Activated B cell treated with CpG ODN at 0.5 μM for 24 hours (primary cell): ENCODE results near the gene RCOR2. TPM values are rescaled to one million over a fixed set of nuclear protein-coding genes. Genes with fewer than 3 reads are reported as not detected.

Experiments used
- ATAC-seq: fragments of 200-7000 bp; cut with Tn5 transposase; one replicate; pipeline ENCODE4 v1.10.0; 2021; ENCODE audit warnings: low read depth, mild to moderate bottlenecking, moderate library complexity
- CTCF ChIA-PET: fragments of 350-600 bp; sonication (Branson Sonifier 250); formaldehyde crosslinking; loops from one replicate; lab custom pipeline; 2021; ENCODE audit warnings: antibody characterized with exemption; lab: Charles Lee
- POLR2A ChIA-PET: fragments of 350-600 bp; sonication (Branson Sonifier 250); formaldehyde crosslinking; loops from one replicate; lab custom pipeline; 2021; ENCODE audit warnings: antibody characterized with exemption; lab: Charles Lee
- DNase-seq: peaks from one replicate; pipeline ENCODE4 v3.0.0; 2022
- H3K27ac Mint-ChIP-seq: one replicate; pipeline ENCODE4 v1.8.0; 2020; ENCODE audit warnings: mixed read lengths
- H3K27me3 Mint-ChIP-seq: one replicate; pipeline ENCODE4 v1.8.0; 2021; ENCODE audit warnings: mixed read lengths
- H3K36me3 Mint-ChIP-seq: one replicate; pipeline ENCODE4 v1.8.0; 2021; ENCODE audit warnings: low read depth, mixed read lengths
- H3K4me1 Mint-ChIP-seq: one replicate; pipeline ENCODE4 v1.8.0; 2021; ENCODE audit warnings: mixed read lengths
- H3K4me3 Mint-ChIP-seq: one replicate; pipeline ENCODE4 v1.8.0; 2020; ENCODE audit warnings: mild to moderate bottlenecking, mixed read lengths
- H3K9me3 Mint-ChIP-seq: one replicate; pipeline ENCODE4 v1.8.0; 2020; ENCODE audit warnings: mixed read lengths
- CTCF ChIP-seq: fragments of 200-600 bp; IDR thresholded peaks from one replicate; pipeline ENCODE4 v1.8.0; 2022; ENCODE audit warnings: antibody characterized with exemption, mild to moderate bottlenecking
- intact Hi-C: fragments of 100-400 bp; cut with micrococcal nuclease; formaldehyde crosslinking; loops from one replicate; pipeline ENCODE4 v1.15.1; 2024
- total RNA-seq: library from RNA; stranded (reverse); gene quantifications from 2 replicates; pipeline ENCODE4 v1.2.3, GENCODE V29; 2022

The RCOR2 gene
- total RNA-seq, 1 donor from 2014 or later: not detected

GRCh38 chr11:63887386-63887999, 29.5 kb downstream of the RCOR2 start:
- POLR2A ChIA-PET: interaction anchor here (0.6 to 1.6 kb wide), 9 partner anchors 15 to 1064 kb away, joined by 3 to 10 read pairs (median 4); partner anchors contain the start of genes MARK2, NAA40 and RCOR2
- H3K4me3 Mint-ChIP-seq: peak overlapping the region; percentile 35
- CTCF ChIA-PET: interaction anchor here (2.1 kb wide), 1 partner anchor 49 kb away, joined by 8 read pairs; the partner anchor contains the start of gene MARK2
- peak overlapping the region; percentile 92 for H3K27ac Mint-ChIP-seq
- H3K36me3 Mint-ChIP-seq: peaks cover 15% of the 10 kb centered on the region
- peaks cover 85% of the 10 kb centered on the region for H3K4me1 Mint-ChIP-seq
- ATAC-seq (no peak), DNase-seq (no peak)
- no peaks in the 10 kb centered on the region for H3K9me3 Mint-ChIP-seq
- TF ChIP-seq CTCF: no peak
- intact Hi-C loops: no loop called here
- no peaks in the 10 kb centered on the region for H3K27me3 Mint-ChIP-seq

GRCh38 chr11:63884196-63884932, 32.6 kb downstream of the RCOR2 start:
- CTCF ChIA-PET: interaction anchor here (0.8 to 1.4 kb wide), 3 partner anchors 11 to 62 kb away, joined by 3 to 4 read pairs (median 3); no protein-coding TSS in a partner anchor
- Mint-ChIP-seq H3K27ac (peak overlapping the region; percentile 60), H3K4me1 (peaks cover 76% of the 10 kb centered on the region), H3K9me3 (no peaks in the 10 kb centered on the region), H3K4me3 (no peak overlapping the region), H3K36me3 (peaks cover 6% of the 10 kb centered on the region), H3K27me3 (no peaks in the 10 kb centered on the region)
- intact Hi-C loops: no loop called here
- no peak for TF ChIP-seq CTCF
- POLR2A ChIA-PET: no interaction called here
- ATAC-seq (no peak), DNase-seq (no peak)

GRCh38 chr11:63883791-63884190, 33.2 kb downstream of the RCOR2 start:
- Mint-ChIP-seq H3K4me1 (peaks cover 74% of the 10 kb centered on the region), H3K36me3 (peaks cover 8% of the 10 kb centered on the region)

GRCh38 chr11:63882555-63883242, 34.3 kb downstream of the RCOR2 start:
- DNase-seq (no peak), ATAC-seq (peak; percentile 77)
- Mint-ChIP-seq H3K9me3 (no peaks in the 10 kb centered on the region), H3K27me3 (no peaks in the 10 kb centered on the region), H3K36me3 (peaks cover 16% of the 10 kb centered on the region), H3K27ac (peak overlapping the region; percentile 67), H3K4me1 (peaks cover 66% of the 10 kb centered on the region), H3K4me3 (no peak overlapping the region)
- intact Hi-C loops: no loop called here
- POLR2A ChIA-PET: interaction anchor here (0.5 to 0.7 kb wide), 2 partner anchors 38 to 107 kb away, joined by 3 read pairs; no protein-coding TSS in a partner anchor
- CTCF ChIA-PET: interaction anchor here (0.7 to 1.4 kb wide), 3 partner anchors 24 to 46 kb away, joined by 3 to 4 read pairs (median 3); no protein-coding TSS in a partner anchor
- TF ChIP-seq CTCF: no peak

More at GRCh38 chr11:63883791-63884190, 33.2 kb downstream of the RCOR2 start:
- Mint-ChIP-seq H3K27ac (peak overlapping the region; percentile 60), H3K4me3 (no peak overlapping the region), H3K9me3 (no peaks in the 10 kb centered on the region), H3K27me3 (no peaks in the 10 kb centered on the region)
- no peak for TF ChIP-seq CTCF
- ChIA-PET POLR2A (no interaction called here), CTCF (interaction anchor here (0.8 to 1.4 kb wide), 3 partner anchors 11 to 62 kb away, joined by 3 to 4 read pairs (median 3); no protein-coding TSS in a partner anchor)
- DNase-seq (no peak), ATAC-seq (no peak)
- intact Hi-C loops: no loop called here
